ENCODE results near the gene ASTN2. TPM values are rescaled to one million over a fixed set of nuclear protein-coding genes. Genes with fewer than 3 reads are reported as not detected.

Gene ASTN2
- total RNA-seq, 4 donors from 2014 or later, result 0.97 to 4.7 (median 3.0) TPM

- WGBS, 2 donors, result 57 to 63% methylated on average over 5 of the region's 5 CpGs
- no peak for TF ChIP-seq POLR2A (IDR thresholded peaks at IDR 0.05)
- TF ChIP-seq CTCF (IDR thresholded peaks at IDR 0.05), result no peak
- no peak for DNase-seq (ENCODE audit: low spot score in 2 of 2)
- no peak overlapping the region for H3K4me3 ChIP-seq (ENCODE audit: low read depth, poor library complexity, severe bottlenecking)
- intact Hi-C loops (cut with DNase I; ENCODE audit: low total_unique reads), result no loop called here
Measured at GRCh38 chr9:117377046-117377445, 37.8 kb downstream of the ASTN2 start.

- no peak for DNase-seq (ENCODE audit: low spot score in 2 of 2)
- TF ChIP-seq POLR2A (IDR thresholded peaks at IDR 0.05) (no peak), CTCF (IDR thresholded peaks at IDR 0.05) (no peak)
- no peak overlapping the region for H3K4me3 ChIP-seq (ENCODE audit: low read depth, poor library complexity, severe bottlenecking)
- 74 to 91% methylated on average over 1 of the region's 1 CpG for WGBS, 2 donors
- intact Hi-C loops (cut with DNase I; ENCODE audit: low total_unique reads), result no loop called here
Measured at GRCh38 chr9:117375956-117376355, 38.9 kb downstream of the ASTN2 start.

- WGBS, 2 donors, result 38 to 51% methylated on average over 4 of the region's 4 CpGs
- TF ChIP-seq POLR2A (IDR thresholded peaks at IDR 0.05) (no peak), CTCF (IDR thresholded peaks at IDR 0.05) (no peak)
- no peak overlapping the region for H3K4me3 ChIP-seq (ENCODE audit: low read depth, poor library complexity, severe bottlenecking)
- intact Hi-C loops (cut with DNase I; ENCODE audit: low total_unique reads), result no loop called here
- no peak for DNase-seq (ENCODE audit: low spot score in 2 of 2)
Measured at GRCh38 chr9:117374076-117374725, 40.7 kb downstream of the ASTN2 start.

- WGBS, 2 donors, result 19 to 29% methylated on average over 2 of the region's 2 CpGs
- no peak for DNase-seq (ENCODE audit: low spot score in 2 of 2)
- no peak overlapping the region for H3K4me3 ChIP-seq (ENCODE audit: low read depth, poor library complexity, severe bottlenecking)
- no peak for TF ChIP-seq POLR2A (IDR thresholded peaks at IDR 0.05)
- no peak for TF ChIP-seq CTCF (IDR thresholded peaks at IDR 0.05)
- intact Hi-C loops (cut with DNase I; ENCODE audit: low total_unique reads), result no loop called here
Measured at GRCh38 chr9:117368684-117369230, 46.1 kb downstream of the ASTN2 start.

GRCh38 chr9:117365438-117365837 is 49.4 kb downstream of the ASTN2 start:
- intact Hi-C loops (cut with DNase I; ENCODE audit: low total_unique reads), result no loop called here
- WGBS, 2 donors, result 64 to 68% methylated on average over 3 of the region's 3 CpGs
- TF ChIP-seq POLR2A (IDR thresholded peaks at IDR 0.05) (no peak), CTCF (IDR thresholded peaks at IDR 0.05) (no peak)
- no peak for DNase-seq (ENCODE audit: low spot score in 2 of 2)
- H3K4me3 ChIP-seq (ENCODE audit: low read depth, poor library complexity, severe bottlenecking), result no peak overlapping the region

- no peak for TF ChIP-seq POLR2A (IDR thresholded peaks at IDR 0.05)
- no peak for TF ChIP-seq CTCF (IDR thresholded peaks at IDR 0.05)
- no peak for DNase-seq (ENCODE audit: low spot score in 2 of 2)
- intact Hi-C loops (cut with DNase I; ENCODE audit: low total_unique reads), result no loop called here
- no peak overlapping the region for H3K4me3 ChIP-seq (ENCODE audit: low read depth, poor library complexity, severe bottlenecking)
- 81 to 83% methylated on average over 4 of the region's 4 CpGs for WGBS, 2 donors
Measured at GRCh38 chr9:117363006-117363405, 51.9 kb downstream of the ASTN2 start.

Measured in lower leg skin (tissue), 4 donors.